Gastroesophageal sphincter (tissue), 4 donors: ENCODE results near the gene ZNF544. TPM values are rescaled to one million over a fixed set of nuclear protein-coding genes. Genes with fewer than 3 reads are reported as not detected.
A peak's percentile ranks its signal among the peaks of the same experiment; 100 is the strongest.

Experiments used
- ATAC-seq: fragments of 150-250 bp; one replicate; pipeline ENCODE4 v1.9.1; 2016; ENCODE audit warnings: mild to moderate bottlenecking, moderate library complexity
- H3K27ac ChIP-seq, 4 donors: fragments of 200-600 bp; sonication (generic) in 3 of 4; 1 replicate in 3 of 4; 2 replicates in 1 of 4; pipeline ENCODE4 v1.5.1; 2016 to 2019
- H3K27me3 ChIP-seq: fragments of 200-600 bp; sonication (generic); one replicate; pipeline ENCODE4 v1.5.1; 2019
- H3K36me3 ChIP-seq, 2 donors: fragments of 200-600 bp; sonication (generic); one replicate each; pipeline ENCODE4 v1.5.1; 2019; ENCODE audit warnings: control low read depth in 1 of 2
- H3K4me1 ChIP-seq, 3 donors: fragments of 200-600 bp; sonication (generic); 1 replicate in 2 of 3; 2 replicates in 1 of 3; pipeline ENCODE4 v1.5.1; 2016 to 2019; ENCODE audit warnings: control low read depth in 2 of 3
- H3K4me3 ChIP-seq, 2 donors: fragments of 200-600 bp; sonication (generic); one replicate each; pipeline ENCODE4 v1.5.1; 2019; ENCODE audit warnings: mild to moderate bottlenecking in 1 of 2, moderate library complexity in 1 of 2
- H3K9me3 ChIP-seq, 3 donors: fragments of 200-600 bp; sonication (generic); one replicate each; pipeline ENCODE4 v1.5.1; 2017 to 2019; ENCODE audit warnings: control low read depth in 2 of 3
- EP300 ChIP-seq: sonication (generic); formaldehyde crosslinking; IDR thresholded peaks from one replicate; pipeline ENCODE4 v1.6.1; 2017; ENCODE audit warnings: antibody characterized with exemption, mild to moderate bottlenecking
- POLR2A ChIP-seq, 2 donors: fragments of 450-650 bp; IDR thresholded peaks; one replicate each; pipeline ENCODE4 v1.6.1; 2017; ENCODE audit warnings: antibody characterized with exemption in 2 of 2, mild to moderate bottlenecking in 2 of 2, moderate library complexity in 1 of 2
- POLR2AphosphoS5 ChIP-seq: sonication (generic); formaldehyde crosslinking; IDR thresholded peaks from one replicate; pipeline ENCODE4 v1.6.1; 2017; ENCODE audit warnings: antibody characterized with exemption
- WGBS, 2 donors: methylation state at CpG; one replicate each; pipeline ENCODE4 v1.1.5; 2018; ENCODE audit warnings: low coverage in 1 of 2; 5-methylcytosine and 5-hydroxymethylcytosine counted together
- total RNA-seq, 4 donors: library from RNA; depleted of rRNA; stranded (reverse); fragments of >200 nt; gene quantifications; one replicate each; pipeline ENCODE4 v1.1.0, GENCODE V29; 2016
- TF ChIP-seq, protein P1 (sequence below), 4 experiments: fragments of 200-600 bp in 2 of 4; fragments of 450-650 bp in 2 of 4; sonication (generic) in 1 of 4; IDR thresholded peaks; one replicate each; pipeline ENCODE4 v1.5.1; 2017 to 2019; ENCODE audit warnings: antibody characterized with exemption in 4 of 4, mild to moderate bottlenecking in 2 of 4, moderate library complexity in 2 of 4

The ZNF544 gene
- total RNA-seq, 4 donors from 2014 or later = 25.4 to 54.6 (median 34.6) TPM

- H3K9me3 ChIP-seq = peaks cover 0 to 31% (median 0%) of the 10 kb centered on the region in 3 donors
- peaks cover 0 to 46% of the 10 kb centered on the region in 2 donors for H3K36me3 ChIP-seq
- ATAC-seq = peak; percentile 28
- H3K4me3 ChIP-seq = peak overlapping the region; percentile 66 to 90
- H3K27me3 ChIP-seq = no peaks in the 10 kb centered on the region
- WGBS, 2 donors = 14% methylated on average over 1 of the region's 60 CpGs; no CpG with 5 or more reads in 1 of the 2 donors
- peaks cover 0 to 35% (median 0%) of the 10 kb centered on the region in 3 donors for H3K4me1 ChIP-seq
- TF ChIP-seq POLR2A (IDR thresholded peaks at IDR 0.05) (no peak), POLR2AphosphoS5 (peak; percentile 31)
- peak overlapping the region; percentile 53 to 95 (median 92) for H3K27ac ChIP-seq
Observed at GRCh38 chr19:58279042-58279924, 50.6 kb downstream of the ZNF544 start.

- Histone ChIP-seq H3K27ac (peak overlapping the region in 2 of 4 donors; percentile 91 to 92), H3K4me3 (peak overlapping the region in 1 of 2 donors; percentile 90), H3K27me3 (no peaks in the 10 kb centered on the region), H3K9me3 (peaks cover 0 to 24% (median 0%) of the 10 kb centered on the region in 3 donors), H3K4me1 (peaks cover 0 to 35% (median 0%) of the 10 kb centered on the region in 3 donors), H3K36me3 (peaks cover 0 to 45% of the 10 kb centered on the region in 2 donors)
- 59 to 79% methylated on average over 2 to 4 of the region's 4 CpGs for WGBS, 2 donors
- no peak for TF ChIP-seq EP300
- TF ChIP-seq, protein P1, sequence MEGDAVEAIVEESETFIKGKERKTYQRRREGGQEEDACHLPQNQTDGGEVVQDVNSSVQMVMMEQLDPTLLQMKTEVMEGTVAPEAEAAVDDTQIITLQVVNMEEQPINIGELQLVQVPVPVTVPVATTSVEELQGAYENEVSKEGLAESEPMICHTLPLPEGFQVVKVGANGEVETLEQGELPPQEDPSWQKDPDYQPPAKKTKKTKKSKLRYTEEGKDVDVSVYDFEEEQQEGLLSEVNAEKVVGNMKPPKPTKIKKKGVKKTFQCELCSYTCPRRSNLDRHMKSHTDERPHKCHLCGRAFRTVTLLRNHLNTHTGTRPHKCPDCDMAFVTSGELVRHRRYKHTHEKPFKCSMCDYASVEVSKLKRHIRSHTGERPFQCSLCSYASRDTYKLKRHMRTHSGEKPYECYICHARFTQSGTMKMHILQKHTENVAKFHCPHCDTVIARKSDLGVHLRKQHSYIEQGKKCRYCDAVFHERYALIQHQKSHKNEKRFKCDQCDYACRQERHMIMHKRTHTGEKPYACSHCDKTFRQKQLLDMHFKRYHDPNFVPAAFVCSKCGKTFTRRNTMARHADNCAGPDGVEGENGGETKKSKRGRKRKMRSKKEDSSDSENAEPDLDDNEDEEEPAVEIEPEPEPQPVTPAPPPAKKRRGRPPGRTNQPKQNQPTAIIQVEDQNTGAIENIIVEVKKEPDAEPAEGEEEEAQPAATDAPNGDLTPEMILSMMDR (IDR thresholded peaks at IDR 0.05) = no peak
- no peak for ATAC-seq
Observed at GRCh38 chr19:58279925-58280316, 51.2 kb downstream of the ZNF544 start.

GRCh38 chr19:58284199-58284598 is 55.5 kb downstream of the ZNF544 start:
- ATAC-seq = no peak
- no peak overlapping the region for H3K4me3 ChIP-seq
- no peaks in the 10 kb centered on the region for H3K27me3 ChIP-seq
- peaks cover 0 to 68% of the 10 kb centered on the region in 2 donors for H3K36me3 ChIP-seq
- H3K4me1 ChIP-seq = peaks cover 0 to 23% (median 0%) of the 10 kb centered on the region in 3 donors
- WGBS, 2 donors = 79 to 81% methylated on average over 7 of the region's 7 CpGs
- TF ChIP-seq POLR2A (IDR thresholded peaks at IDR 0.05) (no peak), POLR2AphosphoS5 (no peak), EP300 (no peak)
- TF ChIP-seq, protein P1 (IDR thresholded peaks at IDR 0.05) = no peak
- no peak overlapping the region for H3K27ac ChIP-seq
- no peaks in the 10 kb centered on the region for H3K9me3 ChIP-seq

DNA sequence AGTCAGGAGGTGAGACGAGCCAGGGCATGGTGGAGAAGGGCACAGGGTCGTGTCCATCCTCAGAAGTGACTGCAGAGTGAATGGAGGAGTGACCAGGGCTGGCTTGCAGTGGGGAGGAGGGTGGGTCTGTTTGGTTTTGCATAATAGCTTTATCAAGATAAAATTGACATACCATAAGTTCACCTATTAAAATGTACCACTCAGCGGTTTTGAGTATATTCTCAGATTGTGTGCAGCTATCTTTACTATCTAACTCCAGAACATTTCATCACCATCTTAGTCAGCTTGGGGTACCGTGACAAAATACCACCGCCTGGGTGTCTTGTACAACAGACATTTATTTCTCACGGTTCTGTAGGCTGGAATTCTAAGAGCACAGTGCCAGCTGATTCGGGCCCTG is 63.2 kb downstream of the ZNF544 start:
- TF ChIP-seq EP300 (no peak), POLR2A (IDR thresholded peaks at IDR 0.05) (no peak), POLR2AphosphoS5 (no peak)
- TF ChIP-seq, protein P1 (IDR thresholded peaks at IDR 0.05) = no peak
- Histone ChIP-seq H3K4me3 (no peak overlapping the region), H3K36me3 (peaks cover 4 to 100% of the 10 kb centered on the region in 2 donors), H3K27ac (no peak overlapping the region), H3K9me3 (peaks cover 0 to 39% (median 2%) of the 10 kb centered on the region in 3 donors), H3K4me1 (no peaks in the 10 kb centered on the region), H3K27me3 (no peaks in the 10 kb centered on the region)
- ATAC-seq = no peak
- WGBS, 2 donors = 90 to 92% methylated on average over 7 of the region's 7 CpGs

DNA sequence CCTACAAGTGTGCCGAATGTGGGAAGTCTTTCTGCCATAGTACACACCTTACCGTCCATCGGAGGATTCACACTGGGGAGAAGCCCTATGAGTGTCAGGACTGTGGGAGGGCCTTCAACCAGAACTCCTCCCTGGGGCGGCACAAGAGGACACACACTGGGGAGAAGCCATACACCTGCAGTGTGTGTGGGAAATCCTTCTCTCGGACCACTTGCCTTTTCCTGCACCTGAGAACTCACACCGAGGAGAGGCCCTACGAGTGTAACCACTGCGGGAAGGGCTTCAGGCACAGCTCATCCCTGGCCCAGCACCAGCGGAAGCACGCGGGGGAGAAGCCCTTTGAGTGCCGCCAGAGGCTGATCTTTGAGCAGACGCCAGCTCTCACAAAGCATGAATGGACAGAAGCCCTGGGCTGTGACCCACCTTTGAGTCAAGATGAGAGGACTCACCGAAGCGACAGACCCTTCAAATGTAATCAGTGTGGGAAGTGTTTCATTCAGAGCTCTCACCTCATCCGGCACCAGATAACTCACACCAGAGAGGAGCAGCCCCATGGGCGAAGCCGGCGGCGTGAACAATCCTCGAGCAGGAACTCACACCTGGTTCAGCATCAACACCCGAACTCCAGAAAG is 66.1 kb downstream of the ZNF544 start:
- Histone ChIP-seq H3K9me3 (peaks cover 0 to 39% (median 2%) of the 10 kb centered on the region in 3 donors), H3K4me3 (no peak overlapping the region), H3K27me3 (no peaks in the 10 kb centered on the region), H3K27ac (no peak overlapping the region), H3K36me3 (peaks cover 4 to 100% of the 10 kb centered on the region in 2 donors), H3K4me1 (no peaks in the 10 kb centered on the region)
- no peak for TF ChIP-seq POLR2A (IDR thresholded peaks at IDR 0.05)
- no peak for TF ChIP-seq POLR2AphosphoS5
- TF ChIP-seq, protein P1 (IDR thresholded peaks at IDR 0.05) = no peak
- TF ChIP-seq EP300 = no peak
- WGBS, 2 donors = 94 to 98% methylated on average over 3 to 8 of the region's 22 CpGs
- no peak for ATAC-seq
